HG03460 (cell line): Measurements from ENCODE around the gene NSUN3.

Experiments
- ATAC-seq: cut with Tn5 transposase; IDR thresholded peaks from one replicate; pipeline ENCODE4 v1.9.1; 2021; ENCODE audit not compliant: unreplicated experiment

The NSUN3 gene

GRCh38 chr3:94117729-94118128 lies 54.9 kb downstream of the NSUN3 start:
- ATAC-seq = no peak

- no peak for ATAC-seq
Measured at GRCh38 chr3:94118390-94118789, 55.5 kb downstream of the NSUN3 start.

DNA sequence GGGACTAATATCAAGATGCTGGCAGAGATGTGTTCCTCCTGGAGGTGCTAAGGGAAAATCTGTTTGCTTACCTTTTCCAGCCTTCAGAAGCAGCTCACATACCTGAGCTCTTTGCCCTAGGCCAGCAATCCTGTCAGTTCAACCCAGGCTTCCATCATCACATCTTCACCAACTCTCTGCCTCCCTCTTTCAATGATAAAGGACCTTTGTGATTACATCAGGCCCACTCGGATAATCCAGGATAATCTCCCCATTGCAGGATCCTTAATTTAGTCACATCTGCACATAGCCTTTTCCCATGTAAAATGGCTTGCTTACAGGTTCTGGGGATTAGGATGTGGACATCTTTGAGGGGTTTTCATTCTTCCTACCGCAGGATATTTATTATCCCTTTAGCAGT lies 58.3 kb downstream of the NSUN3 start:
- ATAC-seq = no peak

DNA sequence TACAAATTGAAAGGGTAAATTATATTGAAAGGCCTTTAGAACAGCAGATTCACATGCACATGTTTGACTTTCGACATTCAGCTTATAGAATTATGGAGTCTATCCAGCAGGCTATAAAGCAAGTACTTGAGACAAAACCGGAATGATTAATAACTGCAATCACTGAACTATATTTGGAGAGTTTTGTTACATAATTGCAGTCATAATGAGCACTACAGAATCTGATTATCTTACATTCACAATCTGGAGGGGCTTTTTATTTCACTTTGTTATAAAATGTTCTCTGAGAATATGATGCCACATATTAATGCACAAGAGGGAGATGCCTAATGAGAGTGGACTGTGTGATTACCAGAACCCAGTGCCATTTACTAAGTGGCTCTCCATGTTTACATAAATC lies 64.3 kb downstream of the NSUN3 start:
- ATAC-seq = no peak

- no peak for ATAC-seq
Measured at GRCh38 chr3:94130690-94131089, 67.8 kb downstream of the NSUN3 start.

- ATAC-seq = no peak
Measured at GRCh38 chr3:94132777-94133176, 69.9 kb downstream of the NSUN3 start.

GRCh38 chr3:94136133-94136532 lies 73.3 kb downstream of the NSUN3 start:
- ATAC-seq = no peak

DNA sequence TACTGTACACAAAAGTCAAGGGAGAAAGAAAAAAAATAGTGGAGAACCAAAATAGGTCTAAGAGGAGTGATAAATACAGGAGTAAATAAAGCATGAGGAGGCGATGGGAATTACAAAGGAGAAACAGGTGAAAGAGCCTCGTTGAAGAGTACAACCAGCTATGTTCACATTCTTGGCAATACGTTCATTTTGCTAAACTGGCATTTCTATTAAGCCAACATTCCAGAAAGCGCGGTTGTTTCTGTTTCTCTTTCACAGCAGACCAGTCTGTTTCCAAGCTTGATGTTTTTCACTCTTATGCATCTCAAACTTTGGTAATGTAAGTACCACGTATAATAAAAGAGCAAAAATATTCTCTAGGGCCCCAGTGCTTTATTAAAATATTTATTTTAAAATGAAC lies 74.5 kb downstream of the NSUN3 start:
- ATAC-seq = no peak

- ATAC-seq = no peak
Measured at GRCh38 chr3:94146455-94146854, 83.6 kb downstream of the NSUN3 start.

GRCh38 chr3:94147012-94147411 lies 84.2 kb downstream of the NSUN3 start:
- ATAC-seq = no peak

GRCh38 chr3:94150113-94150512 lies 87.3 kb downstream of the NSUN3 start:
- no peak for ATAC-seq

DNA sequence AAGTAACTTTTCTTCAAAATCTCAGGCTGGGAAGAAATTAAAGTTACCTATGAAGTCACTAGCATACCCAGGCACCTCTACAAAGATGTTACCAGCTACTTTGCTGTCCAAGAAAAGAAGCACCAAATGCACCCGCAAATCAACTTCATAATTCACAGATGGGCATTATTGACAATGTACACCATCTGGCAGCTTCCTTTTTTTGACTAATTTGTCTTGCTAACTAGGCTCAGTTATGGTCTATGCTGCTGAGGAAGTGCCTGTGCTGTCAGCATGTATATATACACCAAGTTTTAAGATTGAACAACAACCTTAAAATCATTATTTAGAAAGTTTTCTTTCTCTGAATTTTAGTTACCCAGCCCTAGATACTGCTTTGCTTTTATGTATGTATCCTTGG lies 93.8 kb downstream of the NSUN3 start:
- no peak for ATAC-seq

DNA sequence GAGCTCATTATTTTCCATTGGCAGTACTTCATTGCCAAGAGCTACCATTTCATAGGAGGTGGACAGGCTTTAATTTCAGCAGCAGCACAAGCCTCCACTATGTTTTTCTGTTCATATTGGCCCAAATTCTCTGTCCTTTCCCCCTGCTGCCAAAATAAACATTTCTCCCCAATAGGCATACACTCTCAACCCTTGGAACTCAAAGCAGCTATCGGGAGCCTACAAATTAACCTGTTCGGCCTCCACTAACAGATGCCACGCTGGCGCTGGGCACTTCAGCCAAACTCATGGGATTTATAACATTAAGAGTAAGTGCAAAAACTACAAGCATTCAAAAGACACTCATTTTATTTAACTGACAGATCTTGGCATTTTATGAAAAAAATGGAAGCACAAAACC lies 95.7 kb downstream of the NSUN3 start:
- no peak for ATAC-seq

DNA sequence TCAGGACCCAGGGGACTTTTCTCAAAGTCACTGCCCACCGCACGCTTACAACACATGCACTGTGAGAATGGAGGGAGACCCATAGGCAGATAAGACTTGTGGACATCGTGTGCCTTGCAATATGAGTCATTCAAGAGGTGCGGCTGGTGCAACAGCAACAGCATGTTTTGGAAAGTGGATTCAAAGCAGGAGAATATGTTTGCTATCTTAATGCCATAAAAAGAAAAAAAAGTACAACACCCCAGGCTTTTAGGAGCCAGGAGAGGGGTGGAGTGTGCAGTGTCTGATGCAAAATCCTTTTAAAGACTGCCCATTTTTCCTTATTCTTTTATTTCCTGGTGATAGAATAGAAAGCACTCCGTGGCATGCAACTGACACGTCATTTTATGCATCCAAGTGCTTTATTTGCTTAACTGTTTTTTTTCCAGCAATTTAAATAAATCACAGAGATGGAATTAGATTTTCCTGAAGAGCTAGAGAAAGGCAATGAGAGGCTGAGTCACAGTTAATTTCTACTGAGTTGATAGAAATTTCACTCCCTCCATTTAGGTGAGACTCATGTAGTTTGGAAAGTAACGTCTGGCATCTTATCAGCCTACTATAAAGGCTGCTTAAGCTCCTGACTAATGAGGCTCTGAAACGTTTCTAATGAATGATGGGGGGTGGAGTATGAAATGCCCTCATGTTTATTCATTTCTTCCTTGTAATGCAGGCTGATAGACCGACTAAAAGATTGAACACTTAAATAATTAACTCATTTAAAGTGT lies 96.4 kb downstream of the NSUN3 start:
- ATAC-seq = no peak

GRCh38 chr3:94162700-94163099 lies 99.8 kb downstream of the NSUN3 start:
- no peak for ATAC-seq

DNA sequence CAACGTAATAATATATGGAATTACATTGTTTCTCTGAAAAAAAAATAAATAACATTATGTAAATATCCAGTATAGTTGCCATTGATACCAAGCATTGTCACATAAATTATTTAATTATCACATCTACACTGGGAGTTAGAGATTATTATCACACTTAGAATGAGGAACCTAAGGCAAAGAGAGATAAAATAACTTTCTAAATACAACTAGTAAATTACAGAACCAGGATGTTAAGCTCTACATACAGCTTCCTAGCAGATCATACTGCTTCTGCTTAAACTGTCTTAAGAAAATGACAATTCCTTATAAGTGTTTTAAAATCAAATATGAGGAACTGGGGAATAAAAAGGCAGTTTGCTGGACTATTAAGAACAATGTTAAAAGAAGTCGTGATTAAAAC lies 104.5 kb downstream of the NSUN3 start:
- ATAC-seq = no peak

GRCh38 chr3:94167796-94168195 lies 104.9 kb downstream of the NSUN3 start:
- ATAC-seq = no peak

DNA sequence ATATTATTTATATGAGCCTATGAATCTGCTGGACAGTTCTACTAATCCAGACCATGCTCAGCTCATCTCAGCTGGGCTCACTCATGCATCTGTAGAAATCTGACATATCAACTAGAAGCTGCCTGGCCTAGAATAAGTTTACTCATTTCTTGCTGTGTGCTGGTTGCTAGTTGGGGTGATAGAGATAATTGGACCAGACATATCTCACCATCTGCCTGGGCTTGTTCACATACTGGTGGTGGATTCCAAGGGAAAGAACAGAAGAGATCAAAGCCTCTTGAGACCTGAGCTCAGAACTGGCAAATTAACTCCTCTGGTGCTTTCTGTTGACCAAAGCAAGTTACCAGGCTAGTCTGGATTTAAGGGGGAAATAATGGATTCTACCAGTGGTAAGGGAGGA lies 109.1 kb downstream of the NSUN3 start:
- ATAC-seq = no peak

- no peak for ATAC-seq
Measured at GRCh38 chr3:94172695-94173310, 109.9 kb downstream of the NSUN3 start.

- ATAC-seq = no peak
Measured at GRCh38 chr3:94173673-94174434, 111.0 kb downstream of the NSUN3 start.

GRCh38 chr3:94175677-94176076 lies 112.8 kb downstream of the NSUN3 start:
- ATAC-seq = no peak
